Heart left ventricle (tissue), 13 donors: ENCODE data around the gene DYNC1LI1.

Experiments
- CTCF ChIP-seq, 12 donors: fragments of 200-600 bp; sonication (generic) in 4 of 12; IDR thresholded peaks; one replicate each; pipeline versions ENCODE4 v1.5.0 to v1.8.0; 2018 to 2022; ENCODE audit warnings: antibody characterized with exemption in 12 of 12, mild to moderate bottlenecking in 5 of 12
- POLR2A ChIP-seq, 2 donors: fragments of 450-650 bp; IDR thresholded peaks; one replicate each; pipeline ENCODE4 v1.6.1; 2017; ENCODE audit warnings: antibody characterized with exemption in 2 of 2, mild to moderate bottlenecking in 2 of 2, moderate library complexity in 2 of 2
- donor health status: ischemic (EF 13 %, LVEDD 7.1; RV severe dilation, severe dysfunction).
- donor health status: DM: no; HTN: yes; CAD: no.
- donor health status: DM: no; HTN: no; CAD: no.
- donor health status: ischemic (EF 25% LVEDD 6.9; RV normal size, moderate dysfunction).
- donor health status: ischemic (EF 25% LVEDD 5.7; RV mildly dilated, moderate dysfunction).
- donor health status: ischemic (EF 35%, LVEDD 5.7; RV mildly dilated, moderate dysfunction).
- donor health status: nonischemic (EF 11% LVEDD 7.7; RV severe dilation, severe dysfunction).
- donor health status: DM: yes; HTN: yes; CAD: no.
- donor health status: PGD.
- donor health status: ischemic (EF 29% LVEDD 5.4; RV normal size, mild dysfunction).
- donor health status: nonischemic (EF 23%, LVEDD 6.1; RV moderate dilation, normal function).

GRCh38 chr3:32502946-32503286, 67.7 kb downstream of the DYNC1LI1 start:
- no peak for TF ChIP-seq CTCF (IDR thresholded peaks at IDR 0.05)
- no peak for TF ChIP-seq POLR2A (IDR thresholded peaks at IDR 0.05)
